Spinal cord (tissue), 10 donors: ENCODE data around the gene LRMDA. TPM values are rescaled to one million over a fixed set of nuclear protein-coding genes. Genes with fewer than 3 reads are reported as not detected.
"Not testable (repeated sequence)": the region's sequence is repeated elsewhere in the genome, so short reads cannot be mapped to it uniquely, and the experiment has no call there.

Source experiments
- DNase-seq, 6 donors: peaks; one replicate each; pipeline versions ENCODE4 v3.0.0 to v3.0.0-alpha.2; 2013 to 2015; ENCODE audit warnings: low spot score in 6 of 6, low read depth in 4 of 6
- H3K27ac ChIP-seq: one replicate; pipeline ENCODE4 v1.5.1; 2013; ENCODE audit warnings: low read depth, low read length, control low read depth
- H3K27me3 ChIP-seq: one replicate; pipeline ENCODE4 v1.6.1; 2013; ENCODE audit warnings: low read length; ENCODE audit not compliant: control insufficient read depth, insufficient read depth
- H3K36me3 ChIP-seq: one replicate; pipeline ENCODE4 v1.6.1; 2013; ENCODE audit warnings: low read length; ENCODE audit not compliant: control insufficient read depth, insufficient read depth
- H3K4me1 ChIP-seq: one replicate; pipeline ENCODE4 v1.6.1; 2013; ENCODE audit warnings: low read length; ENCODE audit not compliant: control insufficient read depth, insufficient read depth
- H3K4me3 ChIP-seq: one replicate; pipeline ENCODE4 v1.5.1; 2013; ENCODE audit warnings: low read depth, low read length, control low read depth
- H3K9me3 ChIP-seq: one replicate; pipeline ENCODE4 v1.6.1; 2013; ENCODE audit warnings: low read length; ENCODE audit not compliant: control insufficient read depth, insufficient read depth
- WGBS: methylation state at CpG from one replicate; pipeline ENCODE4 v1.1.5; 2013; ENCODE audit warnings: missing lambda C conversion rate; ENCODE audit not compliant: insufficient coverage; 5-methylcytosine and 5-hydroxymethylcytosine counted together
- polyA plus RNA-seq, 2 donors: library from polyadenylated mRNA; unstranded; fragments of 120-200 nt; gene quantifications; one replicate each; pipeline ENCODE4 v1.2.1, GENCODE V29; 2013; ENCODE audit not compliant: insufficient read length in 2 of 2
- total RNA-seq, 2 donors: library from RNA; depleted of rRNA in 1 of 2; stranded (reverse); fragments of 120-200 nt in 1 of 2; fragments of >200 nt in 1 of 2; gene quantifications; one replicate each; pipeline versions ENCODE4 v1.2.3 to v1.2.4, GENCODE V29; 2013 to 2014
- donor health status: healthy.

The LRMDA gene
- total and polyA plus RNA-seq, 4 donors, result 5.6 to 9.9 (median 7.2) TPM

- Histone ChIP-seq H3K4me1 (peaks cover 9% of the 10 kb centered on the region), H3K9me3 (no peaks in the 10 kb centered on the region), H3K27ac (peak overlapping the region; percentile 43), H3K36me3 (no peaks in the 10 kb centered on the region), H3K4me3 (no peak overlapping the region), H3K27me3 (peaks cover 2% of the 10 kb centered on the region)
- WGBS, result 36% methylated on average over 10 of the region's 12 CpGs
- peak in 2 of 6 donors; percentile 48 to 85 for DNase-seq
Observed at GRCh38 chr10:76523791-76524351, 1092.4 kb downstream of the LRMDA start.

- not testable (repeated sequence) for H3K36me3 ChIP-seq, H3K9me3 ChIP-seq, H3K4me1 ChIP-seq, H3K27ac ChIP-seq, H3K4me3 ChIP-seq, H3K27me3 ChIP-seq, DNase-seq
- no CpG with 5 or more reads among the region's 4 CpGs for WGBS
Observed at GRCh38 chr10:76526833-76527232, 1095.4 kb downstream of the LRMDA start.

- H3K9me3 ChIP-seq, result no peaks in the 10 kb centered on the region
- 63% methylated on average over 2 of the region's 5 CpGs for WGBS
- H3K27ac ChIP-seq, result no peak overlapping the region
- H3K4me1 ChIP-seq, result no peaks in the 10 kb centered on the region
- no peaks in the 10 kb centered on the region for H3K27me3 ChIP-seq
- H3K4me3 ChIP-seq, result no peak overlapping the region
- DNase-seq, result peak in 1 of 6 donors; percentile 53
- no peaks in the 10 kb centered on the region for H3K36me3 ChIP-seq
Observed at GRCh38 chr10:76540331-76540730, 1108.9 kb downstream of the LRMDA start.

GRCh38 chr10:76540786-76541185, 1109.4 kb downstream of the LRMDA start:
- Histone ChIP-seq H3K9me3 (no peaks in the 10 kb centered on the region), H3K4me3 (no peak overlapping the region), H3K36me3 (no peaks in the 10 kb centered on the region), H3K27ac (no peak overlapping the region), H3K4me1 (no peaks in the 10 kb centered on the region), H3K27me3 (no peaks in the 10 kb centered on the region)
- no peak for DNase-seq
- 58% methylated on average over 3 of the region's 3 CpGs for WGBS

- no peak for DNase-seq
- Histone ChIP-seq H3K27ac (no peak overlapping the region), H3K4me1 (no peaks in the 10 kb centered on the region), H3K9me3 (no peaks in the 10 kb centered on the region), H3K27me3 (no peaks in the 10 kb centered on the region), H3K4me3 (no peak overlapping the region), H3K36me3 (no peaks in the 10 kb centered on the region)
- 100% methylated on average over 2 of the region's 5 CpGs for WGBS
Observed at GRCh38 chr10:76541852-76542251, 1110.4 kb downstream of the LRMDA start.

GRCh38 chr10:76542307-76542930, 1111.0 kb downstream of the LRMDA start:
- peak in 1 of 6 donors; percentile 86 for DNase-seq
- Histone ChIP-seq H3K27me3 (no peaks in the 10 kb centered on the region), H3K4me3 (no peak overlapping the region), H3K36me3 (no peaks in the 10 kb centered on the region), H3K4me1 (peaks cover under 1% of the 10 kb centered on the region), H3K9me3 (no peaks in the 10 kb centered on the region), H3K27ac (no peak overlapping the region)
- WGBS, result no CpG with 5 or more reads among the region's 6 CpGs

- no peak overlapping the region for H3K4me3 ChIP-seq
- 91% methylated on average over 4 of the region's 4 CpGs for WGBS
- peaks cover 4% of the 10 kb centered on the region for H3K4me1 ChIP-seq
- no peaks in the 10 kb centered on the region for H3K9me3 ChIP-seq
- DNase-seq, result no peak
- H3K36me3 ChIP-seq, result no peaks in the 10 kb centered on the region
- no peaks in the 10 kb centered on the region for H3K27me3 ChIP-seq
- H3K27ac ChIP-seq, result no peak overlapping the region
Observed at GRCh38 chr10:76543655-76544054, 1112.2 kb downstream of the LRMDA start.

GRCh38 chr10:76544789-76545188, 1113.4 kb downstream of the LRMDA start:
- DNase-seq, result no peak
- Histone ChIP-seq H3K36me3 (no peaks in the 10 kb centered on the region), H3K4me3 (no peak overlapping the region), H3K4me1 (peaks cover 4% of the 10 kb centered on the region), H3K9me3 (no peaks in the 10 kb centered on the region), H3K27ac (no peak overlapping the region), H3K27me3 (no peaks in the 10 kb centered on the region)
- WGBS, result no CpG with 5 or more reads among the region's 1 CpG

GRCh38 chr10:76546411-76546810, 1115.0 kb downstream of the LRMDA start:
- no peaks in the 10 kb centered on the region for H3K27me3 ChIP-seq
- WGBS, result no CpG with 5 or more reads among the region's 2 CpGs

GRCh38 chr10:76547352-76547972, 1116.0 kb downstream of the LRMDA start:
- Histone ChIP-seq H3K27ac (peak overlapping the region; percentile 1), H3K36me3 (no peaks in the 10 kb centered on the region), H3K27me3 (no peaks in the 10 kb centered on the region), H3K9me3 (no peaks in the 10 kb centered on the region), H3K4me3 (peak overlapping the region; percentile 17), H3K4me1 (peaks cover 4% of the 10 kb centered on the region)
- DNase-seq, result peak; percentile 74 to 97 (median 86)
- 20% methylated on average over 3 of the region's 11 CpGs for WGBS

More at GRCh38 chr10:76546411-76546810, 1115.0 kb downstream of the LRMDA start:
- Histone ChIP-seq H3K36me3 (no peaks in the 10 kb centered on the region), H3K4me3 (no peak overlapping the region), H3K27ac (no peak overlapping the region), H3K9me3 (no peaks in the 10 kb centered on the region), H3K4me1 (peaks cover 4% of the 10 kb centered on the region)
- no peak for DNase-seq
